ENCODE results near the gene SBDS.
"Not testable (repeated sequence)": the region's sequence is repeated elsewhere in the genome, so short reads cannot be mapped to it uniquely, and the experiment has no call there.

- TF ChIP-seq CTCF (tag by site-specific recombination; IDR thresholded peaks at IDR 0.05); ZNF146 (tag by site-specific recombination; IDR thresholded peaks at IDR 0.05); ZBTB8A (tag by site-specific recombination; IDR thresholded peaks at IDR 0.05); ZNF426 (tag by site-specific recombination; IDR thresholded peaks at IDR 0.05); HOXA7 (CRISPR knock-in tag; IDR thresholded peaks at IDR 0.05; ENCODE audit: borderline replicate concordance); ZNF114 (tag by site-specific recombination; IDR thresholded peaks at IDR 0.05); ZNF223 (tag by site-specific recombination; IDR thresholded peaks at IDR 0.05); ZNF776 (tag by site-specific recombination; IDR thresholded peaks at IDR 0.05; ENCODE audit: borderline replicate concordance); OVOL3 (tag by site-specific recombination; IDR thresholded peaks at IDR 0.05): not testable (repeated sequence)
- TF ChIP-seq, protein P1, sequence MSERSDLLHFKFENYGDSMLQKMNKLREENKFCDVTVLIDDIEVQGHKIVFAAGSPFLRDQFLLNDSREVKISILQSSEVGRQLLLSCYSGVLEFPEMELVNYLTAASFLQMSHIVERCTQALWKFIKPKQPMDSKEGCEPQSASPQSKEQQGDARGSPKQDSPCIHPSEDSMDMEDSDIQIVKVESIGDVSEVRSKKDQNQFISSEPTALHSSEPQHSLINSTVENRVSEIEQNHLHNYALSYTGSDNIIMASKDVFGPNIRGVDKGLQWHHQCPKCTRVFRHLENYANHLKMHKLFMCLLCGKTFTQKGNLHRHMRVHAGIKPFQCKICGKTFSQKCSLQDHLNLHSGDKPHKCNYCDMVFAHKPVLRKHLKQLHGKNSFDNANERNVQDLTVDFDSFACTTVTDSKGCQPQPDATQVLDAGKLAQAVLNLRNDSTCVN (tag by site-specific recombination; optimal IDR thresholded peaks at IDR 0.05) = not testable (repeated sequence)
These were observed 1.3 kb downstream of the SBDS start for GRCh38 chr7:66994051-66994450.

All from HEK293 (cell line).